HG03159 (cell line): Measurements from ENCODE around the gene HMCN2.
A peak's percentile ranks its signal among the peaks of the same experiment; 100 is the strongest.
"Not testable (repeated sequence)": the region's sequence is repeated elsewhere in the genome, so short reads cannot be mapped to it uniquely, and the experiment has no call there.

ENCODE experiments used
- ATAC-seq: cut with Tn5 transposase; IDR thresholded peaks from one replicate; pipeline ENCODE4 v1.9.1; 2021; ENCODE audit warnings: mild to moderate bottlenecking, moderate library complexity; ENCODE audit not compliant: unreplicated experiment

HMCN2 gene

DNA sequence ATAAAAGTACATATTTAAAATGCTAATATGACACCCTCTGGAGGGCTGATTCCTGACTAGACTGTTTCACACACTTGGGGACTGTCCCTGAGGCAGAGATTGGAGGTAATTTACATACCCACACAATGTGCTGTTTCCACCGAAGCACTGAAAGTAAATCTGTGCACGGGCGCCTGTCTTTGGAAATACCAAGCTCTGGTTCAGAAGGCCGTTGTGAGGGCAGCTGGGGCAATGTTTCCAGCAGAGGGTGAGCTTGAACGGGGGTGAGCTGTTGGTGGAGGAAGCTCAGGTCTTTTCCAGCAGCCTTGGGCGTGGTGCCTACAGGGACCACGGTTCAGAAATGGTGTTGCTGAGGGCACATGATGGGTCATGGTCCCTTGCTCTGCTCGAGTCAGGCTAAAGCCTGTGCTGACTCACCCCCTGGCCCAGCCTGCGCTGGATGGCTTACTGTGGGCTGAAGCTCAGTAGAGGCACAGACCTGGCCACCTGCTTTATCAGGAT is 25.8 kb upstream of the HMCN2 start:
- ATAC-seq, result peak; percentile 54

DNA sequence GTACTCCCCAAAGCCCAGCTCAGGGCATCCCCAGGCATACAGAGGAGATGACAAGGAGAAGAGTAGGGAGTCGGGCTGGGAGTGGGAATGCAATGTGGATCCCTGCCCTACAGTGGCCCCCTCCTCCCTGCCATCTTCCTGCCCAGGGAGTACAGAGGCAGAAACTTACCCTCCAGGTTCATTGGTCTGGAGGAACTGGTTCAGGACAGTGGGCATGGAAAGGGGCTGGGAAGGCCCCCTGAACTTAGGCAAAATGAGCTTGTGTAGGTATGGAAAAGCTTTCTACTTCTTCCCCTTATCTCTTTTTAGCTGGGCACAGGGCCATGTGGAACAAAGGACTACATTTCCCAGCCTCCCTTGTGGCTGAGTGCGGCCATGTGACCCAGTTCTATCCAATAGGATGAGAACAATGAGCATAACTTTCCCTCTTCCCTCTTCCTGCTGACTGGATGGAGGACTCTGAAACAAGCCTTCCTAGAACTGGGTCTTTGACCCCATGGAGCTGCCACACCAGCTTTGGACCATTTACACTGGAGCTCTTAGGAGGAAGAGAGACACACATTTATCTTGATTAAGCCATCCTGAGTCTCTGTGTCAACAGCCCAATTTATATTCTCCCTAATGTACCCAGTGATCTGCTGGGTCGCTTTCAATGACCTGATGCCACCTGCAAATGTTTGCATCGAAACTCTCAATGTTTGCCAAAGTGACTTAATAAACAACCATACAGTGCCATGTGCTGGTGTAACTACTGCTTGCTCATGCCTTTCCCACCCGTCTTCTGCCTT is 25.0 kb upstream of the HMCN2 start:
- no peak for ATAC-seq

DNA sequence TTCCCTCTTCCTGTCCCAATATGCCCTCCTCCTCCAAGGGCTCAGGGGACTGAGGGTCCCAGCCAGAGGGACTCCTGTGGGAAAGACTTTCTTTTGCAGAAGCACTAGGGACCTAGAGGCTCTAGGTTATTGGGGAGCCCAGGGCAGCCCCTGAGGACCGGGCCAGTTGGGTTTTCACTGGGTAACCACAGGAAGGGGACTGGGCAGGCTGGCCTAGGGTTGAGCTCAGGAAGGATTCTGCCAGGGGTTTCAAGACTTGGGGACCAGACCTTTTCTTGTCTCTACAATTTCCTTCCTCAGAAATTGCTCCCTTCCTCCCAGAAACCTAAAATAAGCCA is 24.4 kb upstream of the HMCN2 start:
- no peak for ATAC-seq

DNA sequence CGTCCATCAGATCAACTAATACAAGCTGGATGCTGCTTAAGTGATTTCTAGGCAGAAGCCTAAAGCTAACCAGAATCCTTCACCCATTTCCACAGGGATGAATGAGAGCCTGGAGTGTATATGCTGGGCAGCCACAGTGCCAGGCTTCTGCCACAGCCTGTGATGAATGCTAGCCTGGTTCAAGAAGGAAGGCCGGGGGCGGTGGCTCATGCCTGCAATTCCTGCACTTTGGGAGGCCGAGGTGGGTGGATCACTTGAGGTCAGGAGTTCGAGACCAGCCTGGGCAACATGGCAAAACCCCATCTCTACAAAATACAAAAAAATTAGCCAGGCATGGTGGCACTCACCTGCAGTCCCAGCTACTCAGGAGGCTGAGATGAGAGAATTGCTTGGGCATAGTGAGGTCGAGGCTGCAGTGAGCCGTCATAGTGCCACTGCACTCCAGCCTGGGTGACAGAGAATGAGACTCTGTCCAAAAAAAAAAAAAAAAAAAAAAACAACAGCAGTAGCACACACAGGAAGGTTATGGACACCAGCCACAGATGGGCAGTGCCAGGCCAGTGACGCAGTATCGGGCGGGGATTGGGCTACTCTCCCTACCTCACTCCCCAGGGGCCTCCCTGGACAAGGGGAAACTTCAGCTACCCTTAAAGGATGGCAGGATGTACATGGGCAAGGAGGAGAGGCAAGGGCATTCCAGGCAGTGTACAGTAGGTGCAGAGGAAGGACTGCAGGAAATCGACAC is 23.1 kb upstream of the HMCN2 start:
- ATAC-seq, result no peak

DNA sequence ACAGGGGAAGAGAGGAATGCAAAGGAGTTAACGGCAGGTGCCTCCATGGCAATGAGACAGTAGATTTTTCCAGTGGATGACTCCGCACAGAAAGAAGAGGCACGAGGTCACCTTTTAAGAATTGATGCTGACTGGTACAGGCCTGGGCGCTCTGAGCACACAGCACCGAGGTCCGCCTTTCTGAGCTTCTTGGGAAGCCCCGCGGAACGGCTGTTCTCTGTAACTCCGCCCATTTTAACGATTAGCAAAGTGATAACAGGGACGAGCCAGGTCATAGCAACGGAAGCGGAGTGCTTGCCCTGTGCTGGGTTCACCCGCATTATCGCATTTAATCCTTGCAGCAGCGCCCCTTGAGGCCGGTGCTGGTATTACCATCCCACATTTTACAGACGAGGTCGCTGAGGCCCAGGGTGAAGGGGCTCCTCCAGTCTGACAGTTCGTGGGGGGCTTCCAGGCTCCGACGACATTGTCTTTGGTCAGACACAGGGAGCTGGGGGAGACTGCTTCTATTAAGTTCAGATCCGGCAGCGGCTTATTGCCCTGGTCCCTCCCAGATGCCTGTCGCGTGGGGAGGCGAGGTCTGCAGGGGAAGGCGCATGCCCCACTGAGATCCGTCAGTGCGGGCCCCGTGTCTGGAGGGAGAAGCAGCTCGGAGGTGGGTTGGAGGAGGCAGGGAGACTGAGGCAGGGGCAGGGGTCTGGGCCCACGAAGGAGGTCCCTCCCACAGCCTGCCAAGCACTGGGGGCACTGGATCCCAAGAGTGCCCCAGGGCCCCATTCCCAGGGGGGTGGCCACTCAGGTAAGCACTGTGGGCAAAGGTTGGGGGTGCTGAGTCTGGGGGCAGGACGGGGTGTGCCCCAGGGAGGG is 22.3 kb upstream of the HMCN2 start:
- ATAC-seq, result no peak

DNA sequence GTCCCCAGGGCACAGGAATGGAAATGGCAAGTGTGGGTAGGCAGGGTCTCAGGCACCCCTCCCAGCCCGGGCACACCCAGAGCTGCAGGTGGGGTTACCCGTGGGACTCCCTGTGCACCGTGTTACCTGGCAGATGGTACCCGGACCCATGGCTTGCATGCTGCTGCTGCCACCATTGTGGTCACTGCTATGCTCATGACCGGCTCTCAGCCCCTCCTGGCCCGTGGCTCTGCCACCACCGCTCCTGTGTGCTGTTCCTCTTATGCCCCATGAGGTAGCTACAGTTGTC is 21.7 kb upstream of the HMCN2 start:
- no peak for ATAC-seq

DNA sequence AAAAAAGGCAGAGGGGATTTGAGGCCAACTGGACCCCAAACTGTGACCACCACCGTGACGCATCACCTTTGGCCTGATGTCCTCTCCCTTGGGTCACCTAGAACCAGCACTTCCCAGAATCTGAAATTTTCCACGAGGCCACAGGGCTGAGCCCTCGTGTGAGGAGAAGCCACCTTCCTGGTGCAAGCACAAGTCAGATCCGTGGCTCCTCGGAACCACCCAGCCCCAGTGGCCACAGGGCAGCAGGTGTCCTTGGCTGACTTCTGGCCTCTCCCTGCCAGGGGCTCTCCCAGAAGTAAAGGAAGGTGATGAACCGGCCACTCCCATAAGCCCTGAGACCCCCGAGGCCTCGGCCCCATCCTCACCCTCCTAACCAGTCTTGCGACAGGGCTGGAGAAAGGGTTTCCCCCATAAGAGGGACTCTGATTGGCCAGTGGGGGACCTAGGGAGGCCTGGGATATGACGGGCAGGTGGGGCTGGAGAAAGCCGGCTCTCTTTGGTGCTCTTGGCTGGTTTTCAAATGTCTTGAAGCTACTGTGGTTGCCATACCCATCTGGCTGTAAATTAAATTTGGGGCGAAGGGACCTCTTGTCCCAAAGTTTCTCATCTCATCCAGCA is 20.9 kb upstream of the HMCN2 start:
- ATAC-seq, result no peak

DNA sequence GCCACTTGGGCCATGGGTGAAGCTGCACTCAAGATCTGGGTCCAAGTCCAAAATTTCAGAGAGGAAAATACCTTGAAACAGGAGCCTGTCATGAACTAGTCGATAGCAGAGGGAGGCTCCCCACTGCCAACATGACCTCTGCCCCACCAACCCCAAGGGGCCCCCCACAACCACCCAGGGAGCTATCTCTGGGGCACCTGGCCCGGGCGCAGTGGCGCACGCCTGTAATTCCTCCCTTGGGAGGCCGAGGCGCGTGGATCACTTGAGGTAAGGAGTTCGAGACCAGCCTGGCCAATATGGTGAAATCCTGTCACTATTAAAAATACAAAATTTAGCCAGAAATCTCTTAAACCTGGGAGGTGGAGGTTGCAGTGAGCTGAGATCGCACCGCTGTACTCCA is 20.1 kb upstream of the HMCN2 start:
- ATAC-seq, result no peak

DNA sequence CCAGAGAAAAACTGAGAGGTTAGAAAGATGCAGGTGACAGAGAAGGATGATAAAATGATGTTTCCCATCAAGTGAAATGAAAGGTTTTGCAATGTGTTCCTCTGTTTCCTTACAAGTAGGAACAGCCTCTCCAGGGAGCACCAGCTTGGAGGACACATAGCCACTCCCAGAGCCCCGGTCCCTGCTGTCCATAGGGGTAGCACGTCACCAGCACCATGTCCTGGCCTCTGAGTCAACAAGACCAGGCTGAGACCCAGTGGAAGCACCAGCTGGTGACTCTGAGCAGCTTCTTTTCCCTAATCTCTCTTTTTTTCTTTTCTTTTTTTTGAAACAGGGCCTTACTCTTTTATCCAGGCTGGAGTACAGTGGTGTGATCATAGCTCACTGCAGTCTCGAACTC is 19.4 kb upstream of the HMCN2 start:
- ATAC-seq, result no peak

DNA sequence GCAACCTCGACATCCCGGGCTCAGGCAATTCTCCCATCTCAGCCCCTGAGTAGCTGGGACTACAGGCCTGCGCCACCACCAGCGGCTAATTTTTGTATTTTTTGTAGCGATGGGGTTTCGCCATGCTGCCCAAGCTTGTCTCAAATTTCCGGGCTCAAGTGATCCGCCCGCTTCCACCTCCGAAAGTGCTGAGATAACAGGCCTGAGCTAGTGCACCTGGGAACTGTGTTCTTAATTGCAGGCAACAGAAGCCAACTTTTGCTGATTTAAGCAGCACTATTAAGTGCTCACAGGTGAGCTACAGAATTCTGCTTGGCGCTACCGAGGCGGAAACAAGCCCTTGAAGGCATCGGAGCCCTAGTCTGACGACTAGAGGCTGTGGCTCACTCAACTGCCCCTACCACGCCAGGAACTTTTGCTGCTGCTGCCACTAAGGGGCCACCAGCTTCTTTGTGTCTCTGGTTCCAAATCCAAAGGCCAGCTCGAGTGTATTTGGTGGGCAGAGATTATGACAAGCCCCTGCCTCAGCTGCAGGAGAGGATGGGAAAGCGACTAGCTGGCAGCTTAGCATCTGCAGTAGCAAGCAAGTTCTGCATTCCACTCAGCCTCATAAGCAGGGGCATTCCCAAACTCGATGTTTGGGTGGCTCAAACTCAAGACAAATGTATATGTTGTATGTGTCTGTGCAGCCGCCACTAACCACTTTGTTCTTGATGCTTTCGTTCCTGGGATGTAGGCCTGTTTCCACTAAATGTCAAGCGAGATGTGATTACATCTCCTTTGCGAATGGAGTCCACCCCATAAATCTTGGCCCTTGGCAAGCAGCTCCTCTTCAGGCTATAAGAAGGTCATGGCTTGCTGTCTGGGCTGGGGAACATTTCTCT is 10.6 kb upstream of the HMCN2 start:
- ATAC-seq, result no peak

DNA sequence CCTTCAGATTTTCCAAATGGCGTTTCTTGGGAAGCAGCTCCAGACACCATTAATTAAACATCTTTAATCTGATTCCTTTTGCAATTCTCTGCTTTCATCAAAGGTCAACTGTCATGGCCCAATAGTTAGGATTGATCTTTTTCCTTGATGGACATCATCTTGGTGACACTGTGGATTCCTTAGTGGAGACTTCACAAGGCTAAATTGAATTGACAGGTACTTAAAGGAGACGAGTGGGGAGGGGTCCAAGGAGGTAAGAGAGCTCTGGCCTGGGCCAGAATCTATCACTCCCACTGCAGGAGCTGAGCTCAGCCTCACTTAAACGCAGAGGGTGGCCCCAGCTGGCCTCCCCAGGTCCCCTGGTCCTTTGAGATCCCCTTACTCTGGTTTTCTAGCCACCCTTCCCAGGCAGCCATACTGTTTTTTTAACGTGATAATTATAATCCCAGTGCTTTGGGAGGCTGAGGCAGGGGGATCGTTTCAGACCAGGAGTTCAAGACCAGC is 9.9 kb upstream of the HMCN2 start:
- ATAC-seq, result no peak

DNA sequence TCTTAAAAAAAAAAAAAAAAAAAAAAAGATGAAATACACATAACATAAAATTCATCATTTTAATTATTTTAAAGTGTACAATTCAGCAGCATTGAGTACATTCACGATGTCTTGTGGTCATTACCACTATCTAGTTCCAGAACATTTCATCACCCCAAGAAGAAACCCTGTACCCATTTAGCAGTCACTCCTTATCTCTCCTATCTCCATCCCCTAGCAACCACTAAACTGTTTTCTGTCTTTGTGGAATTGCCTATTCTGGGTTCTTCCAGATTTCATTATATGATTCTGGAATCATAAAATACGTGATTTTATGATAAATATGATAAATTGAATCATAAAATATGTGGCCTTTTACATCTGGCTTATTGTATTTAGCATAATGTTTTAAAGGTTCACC is 8.9 kb upstream of the HMCN2 start:
- ATAC-seq, result no peak

DNA sequence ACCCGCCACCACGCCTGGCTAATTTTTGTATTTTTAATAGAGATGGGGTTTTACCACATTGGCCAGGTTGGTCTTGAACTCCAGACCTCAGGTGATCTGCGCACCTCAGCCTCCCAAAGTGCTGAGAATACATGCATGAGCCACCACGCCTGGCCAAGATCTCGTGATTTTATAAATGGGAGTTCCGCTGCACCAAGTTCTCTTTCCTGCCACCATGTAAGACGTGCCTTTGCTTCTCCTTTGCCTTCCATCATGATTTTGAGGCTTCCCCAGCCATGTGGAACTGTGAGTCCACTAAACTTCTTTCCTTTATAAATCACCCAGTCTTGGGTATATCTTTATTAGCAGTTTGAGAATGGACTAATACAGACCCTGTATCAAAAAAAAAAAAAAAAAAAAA is 7.4 kb upstream of the HMCN2 start:
- ATAC-seq, result not testable (repeated sequence)

DNA sequence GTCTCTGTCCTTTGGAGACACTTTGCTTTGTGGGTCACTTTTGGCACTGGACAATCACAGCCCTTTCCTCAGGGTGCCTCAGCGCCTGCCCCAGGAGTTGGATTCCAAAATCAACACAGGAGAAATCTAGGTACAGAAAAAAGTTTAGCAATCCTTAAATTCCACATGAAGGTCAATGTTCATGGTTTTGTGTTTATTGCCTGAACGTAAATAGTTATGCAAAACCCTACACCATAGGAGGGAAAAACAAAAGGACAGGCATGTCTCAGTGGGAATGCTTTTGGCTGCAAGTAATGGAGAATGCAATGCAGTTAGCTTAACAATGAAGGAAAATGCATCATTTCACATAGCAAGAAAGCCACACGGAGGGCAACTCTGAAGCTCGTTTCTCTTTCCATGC is 6.5 kb upstream of the HMCN2 start:
- ATAC-seq, result no peak

DNA sequence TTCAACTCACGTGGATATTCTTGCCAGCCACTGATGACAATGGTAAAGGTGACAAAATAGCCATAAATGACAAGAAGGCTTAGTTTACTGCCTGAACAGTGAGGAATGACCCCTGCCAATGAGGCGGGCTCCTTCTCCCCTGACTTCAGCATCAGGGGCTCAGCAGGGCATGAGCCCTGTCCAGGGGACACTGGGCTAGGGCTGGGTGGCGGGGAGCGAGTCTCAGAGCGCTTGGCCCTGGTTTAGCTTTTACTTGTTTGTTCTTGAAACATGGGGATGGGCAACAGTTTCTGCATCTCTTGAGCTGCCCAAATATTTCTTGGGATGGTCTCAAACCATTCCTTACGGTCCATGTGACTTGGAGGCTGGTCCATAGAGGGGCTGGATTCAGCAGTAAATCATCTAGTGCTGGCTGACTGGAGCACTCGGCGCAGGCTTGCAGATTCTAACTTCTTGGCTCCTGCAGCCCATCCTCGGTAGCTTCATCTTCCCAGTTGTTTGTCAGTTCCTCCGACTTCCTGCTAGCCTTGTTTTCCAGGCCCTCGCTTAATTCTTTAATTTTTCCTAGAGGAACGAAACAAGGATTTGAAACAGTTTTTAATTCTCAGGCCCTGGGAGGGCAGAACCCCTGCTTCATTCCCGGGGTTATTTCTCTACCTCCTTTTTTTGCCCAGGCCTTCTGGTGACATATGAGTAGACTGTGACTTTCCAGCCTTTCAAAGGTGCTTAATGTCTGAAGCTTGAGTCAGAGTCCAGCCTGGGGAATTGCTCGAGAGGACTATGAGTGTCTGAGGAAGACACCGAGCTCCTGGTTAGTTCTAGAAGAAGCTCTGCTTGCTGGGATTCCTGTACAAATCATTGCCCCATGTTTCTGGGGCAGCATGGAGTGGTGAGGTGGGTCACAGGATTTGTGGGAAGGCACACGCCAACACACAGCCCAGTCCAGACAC is 4.5 kb upstream of the HMCN2 start:
- ATAC-seq, result no peak

DNA sequence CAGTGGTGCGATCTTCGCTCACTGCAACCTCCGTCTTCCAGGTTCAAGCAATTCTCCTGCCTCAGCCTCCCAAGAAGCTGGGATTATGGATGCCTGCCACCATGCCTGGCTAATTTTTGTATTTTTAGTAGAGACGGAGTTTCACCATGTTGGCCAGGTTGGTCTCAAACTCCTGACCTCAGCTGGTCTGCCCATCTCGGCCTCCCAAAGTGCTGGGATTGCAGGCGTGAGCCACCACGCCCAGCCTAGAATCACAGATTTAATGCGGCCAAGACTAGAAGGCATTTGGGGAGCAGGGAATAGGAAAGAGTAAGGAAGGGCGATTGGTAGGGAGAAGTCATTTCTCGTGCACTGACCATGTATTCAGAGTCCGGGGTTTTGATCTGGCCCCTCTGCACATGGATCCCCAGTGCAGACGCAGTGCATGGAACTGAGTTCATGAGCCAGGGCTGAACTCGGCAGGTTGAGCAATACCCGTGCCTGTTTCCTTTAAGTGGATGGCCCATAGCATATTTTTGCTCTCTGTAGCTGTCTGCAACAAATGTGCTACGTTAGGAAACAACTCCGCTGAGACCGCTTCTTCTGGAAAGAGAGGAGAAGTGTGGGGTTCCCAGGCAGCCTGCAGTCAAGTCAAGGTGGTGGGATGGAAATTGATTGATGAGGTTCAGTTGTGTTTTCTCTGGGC is 3.4 kb upstream of the HMCN2 start:
- no peak for ATAC-seq

DNA sequence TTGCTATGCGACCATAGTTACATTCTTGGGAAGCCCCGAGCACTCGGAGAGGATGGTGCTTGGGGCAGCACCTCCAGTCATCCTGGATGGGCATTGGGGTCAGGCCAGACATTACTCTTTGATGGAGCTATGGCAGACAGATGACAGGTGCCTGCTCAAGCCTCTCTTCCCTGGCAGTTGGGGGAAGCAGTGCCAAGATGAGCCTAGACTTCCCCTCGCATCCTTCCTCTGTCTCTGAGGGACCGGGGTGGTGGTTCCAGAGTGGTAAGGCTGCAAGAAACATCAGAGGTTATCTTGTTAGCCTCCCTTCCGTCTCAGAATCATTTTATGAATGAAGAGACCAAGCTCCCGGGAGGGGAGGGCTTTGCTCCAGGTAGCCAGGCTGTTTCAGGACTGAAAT is 2.8 kb upstream of the HMCN2 start:
- ATAC-seq, result no peak

DNA sequence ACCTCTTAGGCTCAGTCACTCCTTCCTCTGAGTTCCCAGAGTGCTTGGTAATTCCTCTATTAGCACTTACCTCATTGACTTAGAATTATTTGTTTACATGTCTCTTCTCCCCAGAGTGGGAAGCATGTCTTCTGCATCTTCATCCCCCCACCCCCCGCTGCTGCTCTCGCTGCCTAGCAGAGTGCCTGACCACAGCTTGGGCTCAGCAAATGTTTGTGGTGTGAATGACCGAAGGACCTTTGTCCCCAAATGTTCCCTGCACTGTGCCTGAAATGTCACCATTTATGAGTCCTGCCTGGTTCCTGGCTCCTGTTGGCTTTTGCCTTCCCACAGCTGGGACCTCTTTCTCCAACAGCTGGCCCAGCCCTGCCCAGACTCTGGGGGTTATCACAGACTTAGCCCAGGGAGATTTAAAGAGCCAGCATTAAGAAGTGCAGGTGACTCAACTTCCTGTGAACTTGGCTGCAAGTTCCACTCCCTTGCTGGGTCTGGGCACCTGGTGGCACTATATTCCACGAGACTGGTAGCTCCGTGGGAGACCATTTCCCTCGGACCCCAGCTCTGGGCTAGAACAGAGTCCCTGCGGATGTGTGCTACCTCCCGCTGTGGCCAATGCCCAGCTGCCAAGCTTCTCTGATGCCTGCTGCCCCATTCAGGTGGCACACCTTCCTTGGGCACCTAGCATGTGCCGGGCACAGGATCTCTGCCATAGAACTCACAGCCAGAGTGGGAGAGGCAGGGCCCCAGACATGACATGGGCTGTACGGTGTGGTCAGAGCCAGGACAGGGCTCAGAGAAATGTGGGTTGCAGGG is 1.8 kb upstream of the HMCN2 start:
- no peak for ATAC-seq
